SH-SY5Y (cell line): ENCODE measurements around the gene TRIM9.

Experiments
- GATA2 ChIP-seq: IDR thresholded peaks from 2 replicates; pipeline ENCODE4 v1.6.1; 2011; ENCODE audit warnings: mild to moderate bottlenecking, low read depth, low read length
- GATA3 ChIP-seq: IDR thresholded peaks from 2 replicates; pipeline ENCODE4 v1.6.1; 2011; ENCODE audit warnings: low read depth, mild to moderate bottlenecking, low read length, moderate library complexity

The TRIM9 gene

DNA sequence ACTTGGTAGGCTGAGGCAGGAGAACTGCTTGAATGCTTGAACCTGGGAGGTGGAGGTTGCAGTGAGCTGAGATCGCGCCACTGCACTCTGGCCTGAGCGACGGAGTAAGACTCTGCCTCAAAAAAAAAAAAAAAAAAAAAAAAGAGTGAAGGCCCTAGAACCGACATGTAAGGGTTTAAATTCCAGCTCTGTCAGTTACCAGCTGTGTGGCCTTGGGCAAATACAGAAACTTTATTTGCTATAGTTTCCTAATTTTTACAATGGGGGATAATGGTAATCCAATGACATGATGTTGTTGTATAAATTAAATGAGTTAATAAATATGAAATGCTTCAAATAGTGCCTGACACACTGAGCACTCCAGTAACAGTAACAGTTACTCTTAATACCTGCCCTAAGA lies 131.0 kb downstream of the TRIM9 start:
- TF ChIP-seq GATA2 (no peak), GATA3 (no peak)

DNA sequence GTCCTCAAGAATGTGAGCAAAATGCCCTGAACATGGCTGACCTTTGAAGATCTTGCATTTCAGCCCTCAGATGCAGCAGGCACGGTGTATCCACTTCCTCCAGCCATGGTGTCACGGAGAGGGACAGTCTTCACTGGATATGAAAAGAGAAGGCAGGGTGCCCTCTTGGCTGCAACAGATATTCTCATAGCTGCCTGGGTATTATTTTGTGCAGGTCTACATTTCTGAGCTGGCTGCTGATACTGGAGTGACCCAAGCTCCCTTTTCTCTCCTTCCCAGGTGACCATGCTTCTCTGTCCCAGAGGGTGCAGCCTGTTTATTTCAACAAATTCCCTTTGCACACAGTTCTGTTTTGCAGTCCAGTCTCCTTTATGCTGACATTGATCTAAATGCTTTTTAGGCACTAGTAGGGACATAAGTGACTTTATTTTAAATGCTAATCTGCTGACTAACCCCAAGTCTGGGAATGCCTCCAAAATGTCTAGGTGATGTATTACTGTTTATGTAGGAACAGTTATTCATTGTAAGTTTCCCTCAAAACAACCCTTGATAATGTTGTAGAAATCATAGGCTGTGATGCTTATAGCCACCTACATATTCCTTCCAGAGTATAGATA lies 133.2 kb downstream of the TRIM9 start:
- TF ChIP-seq GATA3, result no peak
- TF ChIP-seq GATA2, result no peak

- TF ChIP-seq GATA2, result no peak
- TF ChIP-seq GATA3, result no peak
Observed at GRCh38 chr14:50957296-50957695, 137.6 kb downstream of the TRIM9 start.

GRCh38 chr14:50955373-50956043 lies 139.4 kb downstream of the TRIM9 start:
- TF ChIP-seq GATA3 (no peak), GATA2 (no peak)

DNA sequence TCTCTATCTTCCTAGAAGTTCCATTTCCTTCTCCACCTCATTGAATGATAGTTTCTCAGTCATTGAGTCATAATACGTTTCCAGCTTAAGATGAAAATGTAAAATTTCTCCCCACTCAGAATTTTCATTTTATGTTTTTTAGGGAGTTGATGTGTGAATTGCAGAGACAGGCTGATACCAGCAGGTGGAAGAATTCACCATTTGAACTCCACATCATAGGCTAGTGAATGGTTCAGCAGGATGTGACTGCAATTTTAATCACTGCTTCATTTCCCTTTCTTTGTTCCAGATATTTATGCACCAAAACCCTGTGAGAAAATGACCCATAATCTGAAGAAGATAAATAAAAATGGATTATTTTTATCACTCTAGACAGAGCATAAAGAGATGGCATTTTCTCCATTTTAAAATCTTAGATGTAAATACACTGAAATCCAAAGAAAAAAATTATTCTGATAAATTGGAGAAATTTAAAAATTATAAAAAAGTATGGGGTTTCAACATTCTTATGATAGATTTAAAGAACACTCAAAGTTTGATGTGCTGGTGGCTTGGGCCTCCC lies 140.0 kb downstream of the TRIM9 start:
- TF ChIP-seq GATA2, result no peak
- no peak for TF ChIP-seq GATA3

GRCh38 chr14:50953502-50953901 lies 141.4 kb downstream of the TRIM9 start:
- TF ChIP-seq GATA2, result no peak
- no peak for TF ChIP-seq GATA3

DNA sequence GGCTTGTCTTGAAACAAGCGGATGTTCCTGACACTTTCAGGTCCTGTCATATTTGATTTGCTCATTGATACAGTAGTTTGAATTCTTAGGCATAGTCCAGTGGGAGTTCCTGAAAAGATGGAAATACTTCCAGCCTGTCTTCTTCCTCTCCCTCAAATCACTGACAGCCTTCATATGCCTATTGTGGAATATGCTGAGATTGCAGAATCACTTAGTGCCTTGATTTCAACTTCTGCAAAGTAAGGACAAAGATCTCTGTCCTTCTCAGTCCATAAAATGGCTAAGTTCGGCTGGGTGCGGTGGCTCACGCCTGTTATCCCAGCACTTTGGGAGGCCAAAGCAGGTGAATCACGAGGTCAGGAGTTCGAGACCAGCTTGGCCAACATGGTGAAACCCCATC lies 143.9 kb downstream of the TRIM9 start:
- TF ChIP-seq GATA2, result no peak
- no peak for TF ChIP-seq GATA3

- no peak for TF ChIP-seq GATA3
- no peak for TF ChIP-seq GATA2
Observed at GRCh38 chr14:50948205-50948604, 146.7 kb downstream of the TRIM9 start.

GRCh38 chr14:50947446-50947845 lies 147.5 kb downstream of the TRIM9 start:
- TF ChIP-seq GATA3 (no peak), GATA2 (no peak)

DNA sequence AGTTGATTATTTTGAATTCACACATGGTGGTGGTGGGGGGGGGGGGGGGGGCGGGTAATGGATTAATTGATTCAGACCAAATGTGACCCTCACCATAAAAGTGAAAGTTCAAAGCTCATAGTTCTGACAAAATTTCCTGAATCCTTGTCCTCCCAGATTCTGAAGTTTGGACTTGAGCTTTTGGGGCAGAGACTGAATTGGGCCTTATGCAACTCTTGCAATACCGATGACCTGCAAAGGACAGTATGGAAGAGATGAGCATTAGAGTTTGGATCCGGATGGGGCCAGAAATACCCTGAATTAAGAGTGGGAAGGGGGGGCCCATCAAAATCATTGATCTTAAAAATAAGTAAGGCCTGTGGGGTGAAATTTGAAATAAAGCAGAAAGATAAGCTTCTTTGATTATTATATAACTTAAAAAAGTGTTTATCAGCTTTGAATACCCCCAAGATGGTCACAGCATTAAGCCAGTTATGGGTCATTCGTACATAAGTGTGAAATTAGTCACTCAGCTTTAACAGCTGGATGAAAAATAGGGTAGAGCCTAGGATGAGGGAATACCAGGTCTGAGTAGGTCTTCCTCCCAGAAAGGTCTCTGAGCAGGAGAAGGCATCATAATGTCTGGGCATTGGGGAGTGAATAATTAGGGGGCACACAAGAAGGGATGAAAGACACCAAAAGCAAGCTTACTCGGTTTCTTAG lies 148.5 kb downstream of the TRIM9 start:
- TF ChIP-seq GATA2, result no peak
- TF ChIP-seq GATA3, result no peak

DNA sequence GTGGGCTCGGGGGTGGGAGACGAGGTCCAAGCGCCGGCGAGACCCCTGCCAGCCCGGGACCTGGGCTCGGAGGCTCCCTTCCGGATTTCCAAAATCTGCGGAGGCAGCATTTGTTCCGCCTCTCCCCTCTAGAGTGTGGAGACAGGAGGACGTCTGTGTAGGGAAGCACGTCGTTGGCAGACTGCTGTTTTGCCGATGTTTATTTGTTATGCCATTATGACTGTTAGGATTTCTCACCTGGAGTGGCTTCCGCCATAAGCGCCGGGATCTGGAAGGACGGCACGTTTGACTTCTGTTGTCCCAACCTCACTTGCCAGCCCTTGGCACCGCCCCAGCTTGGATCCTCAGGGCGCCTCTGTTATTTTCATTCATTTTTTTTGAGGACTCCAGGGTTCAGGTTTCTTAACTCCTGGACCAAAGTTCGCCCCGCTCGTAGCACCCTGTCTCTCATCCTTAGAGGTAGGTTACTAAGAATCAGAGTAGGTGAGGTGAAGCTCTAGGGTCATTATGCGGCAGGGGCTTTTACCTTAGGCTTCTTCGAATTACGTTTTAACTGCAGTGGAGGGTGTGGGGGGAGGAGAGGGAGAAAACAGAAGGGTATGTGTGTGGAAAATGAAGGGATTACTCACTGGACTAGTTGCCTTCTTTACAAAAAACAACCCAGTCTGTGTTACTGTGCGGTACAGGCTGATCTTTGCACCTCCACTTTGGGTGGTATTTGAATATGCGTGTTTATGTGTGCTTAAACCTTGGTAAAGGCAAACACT lies 150.1 kb downstream of the TRIM9 start:
- TF ChIP-seq GATA2, result no peak

DNA sequence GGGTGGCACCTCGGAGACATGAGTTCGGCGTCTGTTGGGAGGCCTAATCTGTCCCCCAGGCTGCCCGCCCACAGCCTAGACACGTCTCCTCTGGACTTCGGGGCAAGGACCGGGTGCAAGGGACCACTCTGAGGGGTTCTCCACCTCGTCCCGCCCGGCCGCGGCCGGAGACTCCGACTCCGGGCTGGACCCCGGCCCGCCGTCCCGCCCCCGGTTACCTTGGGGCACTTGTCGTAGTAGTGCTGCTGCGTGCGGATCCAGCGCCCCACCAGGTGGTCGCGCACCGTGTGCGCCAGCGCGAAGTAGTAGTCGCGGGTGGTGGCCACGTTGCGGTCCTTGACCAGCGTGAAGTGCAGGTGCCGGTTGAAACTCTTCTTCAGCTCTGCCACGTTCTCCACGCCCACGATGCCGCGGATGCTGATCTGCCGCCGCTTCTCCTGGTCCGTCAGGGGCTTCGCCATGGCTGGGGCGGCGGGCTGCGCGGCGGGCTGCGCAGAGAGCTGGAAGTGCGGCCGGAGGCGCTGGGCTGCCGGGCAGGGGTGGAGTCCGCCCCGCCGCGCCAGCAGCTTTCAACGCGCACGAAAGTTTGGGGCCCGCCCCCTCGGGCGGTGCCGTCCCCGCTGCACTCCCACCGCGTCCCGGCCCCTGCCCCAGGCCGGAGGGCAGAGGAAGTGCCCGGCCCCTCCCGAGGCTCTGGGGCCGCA lies 150.8 kb downstream of the TRIM9 start, which contains the start of gene PYGL:
TSS of gene PYGL (minus strand) at position 541 of the 704 bp plus-strand sequence. CDS start at position 461, 80 bp downstream.
- TF ChIP-seq GATA3 (no peak), GATA2 (no peak)

- TF ChIP-seq GATA2 (no peak), GATA3 (no peak)
Observed at GRCh38 chr14:50943261-50943942, 151.5 kb downstream of the TRIM9 start.
